GM18505 (cell line): Measurements from ENCODE around the gene NPTX1.
A peak's percentile ranks its signal among the peaks of the same experiment; 100 is the strongest.

Experiments
- ATAC-seq: cut with Tn5 transposase; IDR thresholded peaks from one replicate; pipeline ENCODE4 v1.9.1; 2021; ENCODE audit not compliant: unreplicated experiment
- POLR2A ChIP-seq: IDR thresholded peaks from 4 replicates; pipeline ENCODE4 v1.6.1; 2011; ENCODE audit warnings: borderline replicate concordance; ENCODE audit not compliant: insufficient read depth, insufficient read length; ENCODE audit errors: extremely low read depth

NPTX1 gene

DNA sequence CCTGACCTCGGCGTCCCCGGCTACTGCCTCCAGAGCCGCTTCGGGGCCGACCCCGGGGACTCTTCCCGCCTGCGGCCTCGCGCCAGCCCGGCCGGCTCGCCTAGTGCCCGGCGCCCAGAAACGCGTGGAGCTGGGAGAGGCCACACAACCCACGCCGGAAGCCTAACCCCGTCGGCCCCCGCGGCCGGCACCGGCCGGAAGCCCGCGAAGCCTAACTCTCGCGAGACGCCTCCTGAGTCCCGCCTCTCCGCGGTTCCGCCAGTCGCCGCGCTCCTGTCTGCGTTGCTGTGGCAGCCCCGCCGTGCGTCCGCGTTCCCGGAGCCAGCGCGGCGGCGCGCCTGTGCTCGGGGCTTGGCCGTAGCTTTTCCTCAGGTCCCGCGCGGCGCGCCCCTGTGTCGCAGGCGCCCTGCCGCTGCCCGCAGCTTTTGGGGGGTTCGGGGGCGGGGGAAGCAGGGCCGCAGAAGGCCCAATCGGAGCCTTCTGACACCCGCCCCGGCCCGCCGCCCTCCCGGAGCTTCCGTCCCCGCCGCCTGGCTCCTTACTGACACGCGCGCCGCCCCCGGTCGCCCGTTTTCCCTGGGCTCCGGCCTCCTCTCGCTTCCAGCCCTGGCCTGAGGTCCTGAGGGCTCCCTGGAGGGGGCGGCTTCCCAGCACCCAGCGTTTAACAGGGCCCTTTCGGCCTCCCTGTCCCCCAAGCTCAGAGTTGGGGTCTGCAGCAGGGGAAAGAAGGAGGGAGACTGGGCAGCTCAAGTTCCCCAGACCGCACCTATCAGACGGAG is 21.7 kb downstream of the NPTX1 start:
- peak; percentile 84 for TF ChIP-seq POLR2A

DNA sequence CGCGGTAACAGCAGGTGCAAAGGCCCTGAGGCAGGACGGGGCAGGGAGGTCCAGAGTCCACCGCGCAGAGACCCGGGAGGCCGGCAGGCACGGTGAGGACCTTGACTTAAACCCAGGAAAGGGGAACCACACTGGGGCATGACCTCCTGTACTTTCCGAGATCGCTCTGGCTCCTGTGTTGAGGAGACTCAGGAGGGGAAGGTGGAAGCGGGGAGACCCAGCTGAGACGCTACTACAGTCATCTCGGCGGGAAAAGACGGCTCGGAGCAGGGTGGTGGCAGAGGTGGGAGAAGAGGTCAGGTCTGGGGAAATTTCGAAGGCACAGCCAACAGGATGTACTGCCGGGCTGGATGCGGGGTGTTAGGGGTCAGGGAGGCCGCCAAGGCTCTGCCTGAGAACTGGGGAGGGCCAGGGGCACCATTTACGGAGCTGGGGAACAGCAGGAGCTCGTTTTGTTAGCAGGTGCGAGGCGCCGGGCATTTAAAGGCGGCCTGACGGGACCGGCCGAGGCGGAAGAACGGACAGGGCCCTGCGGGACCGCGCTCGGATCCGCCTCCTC is 22.3 kb downstream of the NPTX1 start:
- no peak for ATAC-seq
- no peak for TF ChIP-seq POLR2A

More for the DNA sequence above, 21.7 kb downstream of the NPTX1 start:
- peak; percentile 82 for ATAC-seq

DNA sequence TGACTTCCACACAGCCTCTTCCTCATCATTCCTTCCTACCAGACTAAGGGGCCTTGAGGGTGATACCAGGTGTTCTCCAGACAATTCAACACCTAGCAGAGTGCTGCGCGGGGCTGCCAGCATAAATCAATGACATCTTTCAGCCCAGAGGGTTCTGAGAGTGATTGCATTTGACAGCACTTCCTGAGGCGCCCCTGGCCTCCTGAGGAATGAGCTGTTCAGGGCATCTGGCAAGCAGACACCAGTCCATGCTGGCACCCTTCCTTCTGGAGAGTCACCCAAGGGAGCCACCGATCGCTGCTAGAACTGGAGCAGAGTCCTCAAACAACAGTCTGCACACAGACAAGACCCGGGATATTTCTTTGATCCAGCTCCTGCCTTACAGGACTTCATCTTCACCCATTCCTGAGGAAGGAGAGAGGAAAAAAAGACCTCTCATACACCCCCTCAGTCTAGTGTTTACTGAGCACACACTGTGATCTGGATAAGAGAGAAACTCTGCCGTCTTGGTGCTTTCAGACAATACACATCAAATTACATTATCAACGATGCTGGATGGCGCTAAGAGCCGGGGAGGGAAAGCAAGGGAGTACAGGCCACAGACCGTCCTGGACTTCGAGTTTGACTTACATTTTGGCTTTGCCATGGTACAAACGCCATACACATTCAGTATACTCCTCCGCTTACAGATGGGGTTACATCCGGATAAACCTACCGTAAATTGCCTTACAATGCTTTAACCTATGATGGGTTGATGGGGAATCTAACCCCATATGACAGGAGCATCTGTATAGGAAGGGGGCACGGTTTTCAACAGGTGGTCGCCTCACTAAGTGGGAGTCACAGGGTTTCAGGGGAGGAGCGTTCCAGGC is 23.0 kb downstream of the NPTX1 start:
- no peak for ATAC-seq
- no peak for TF ChIP-seq POLR2A

DNA sequence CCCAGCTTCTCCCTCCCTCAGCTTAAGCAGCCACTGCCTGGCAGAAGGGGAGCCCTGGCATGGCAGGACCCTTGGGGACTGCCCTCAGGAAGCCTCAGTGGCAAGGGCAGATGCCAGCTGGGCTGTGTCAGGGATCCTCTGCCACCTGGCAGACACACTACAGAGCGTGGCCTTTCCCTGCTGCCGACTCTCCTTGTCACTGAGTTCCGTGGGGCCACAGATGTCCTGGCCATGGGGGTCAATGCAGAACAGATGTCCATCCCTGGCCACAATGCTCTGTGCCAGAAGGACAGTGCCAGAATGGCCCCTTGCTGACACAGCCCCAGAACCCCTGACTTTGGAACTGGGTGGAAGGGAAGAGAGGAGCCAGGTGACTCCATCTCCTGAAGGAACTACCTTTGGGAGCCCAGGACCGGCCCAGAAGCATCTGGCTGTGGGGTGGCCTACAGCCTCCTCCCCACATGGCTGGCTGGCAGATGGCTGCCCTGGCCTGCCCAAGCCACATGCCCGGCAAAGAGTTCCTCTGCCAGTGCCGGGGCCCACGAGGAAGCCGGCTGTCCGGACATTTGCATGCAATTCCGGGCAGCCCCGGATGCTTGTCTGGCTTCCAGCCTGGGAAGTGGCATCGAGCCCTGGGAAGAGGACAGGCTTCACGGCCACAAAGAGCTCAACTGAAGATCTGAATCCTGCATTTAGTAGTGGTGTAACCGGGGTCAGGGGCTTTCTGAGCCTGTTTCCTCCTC is 24.1 kb downstream of the NPTX1 start:
- ATAC-seq: no peak
- TF ChIP-seq POLR2A: no peak

DNA sequence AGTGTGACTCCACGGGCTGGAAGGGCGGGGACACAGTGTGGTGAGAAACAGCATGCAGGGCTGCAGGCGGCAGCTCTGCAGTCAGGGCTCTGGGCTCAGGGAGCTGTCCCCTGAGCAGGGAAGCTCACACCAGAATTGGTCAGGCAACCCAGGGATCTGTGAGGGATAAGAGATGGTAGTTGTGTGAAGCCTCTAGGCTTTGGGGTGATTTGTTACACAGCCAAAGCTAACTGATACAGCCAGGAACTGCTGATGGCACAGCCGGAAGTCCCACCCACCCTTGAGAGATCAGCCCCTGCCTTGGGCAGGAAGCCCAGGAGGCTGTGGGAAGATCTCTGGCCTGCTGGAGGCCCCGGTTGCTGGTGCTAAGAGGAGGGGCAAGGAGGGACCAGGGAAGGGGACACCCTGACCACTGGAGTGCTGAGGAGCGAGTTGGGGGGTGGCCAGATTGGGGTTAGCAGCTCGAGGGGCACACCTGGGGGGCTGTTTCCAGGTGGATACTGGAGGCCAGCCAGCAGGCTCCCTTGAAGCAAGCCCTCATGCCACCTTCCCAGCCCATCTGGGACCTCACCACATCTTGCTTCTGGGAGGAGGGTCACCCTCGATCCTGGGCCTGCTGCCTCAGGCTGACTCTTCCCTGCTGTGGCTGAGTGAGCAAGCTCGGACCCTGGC is 25.2 kb downstream of the NPTX1 start:
- no peak for TF ChIP-seq POLR2A
- ATAC-seq: no peak

DNA sequence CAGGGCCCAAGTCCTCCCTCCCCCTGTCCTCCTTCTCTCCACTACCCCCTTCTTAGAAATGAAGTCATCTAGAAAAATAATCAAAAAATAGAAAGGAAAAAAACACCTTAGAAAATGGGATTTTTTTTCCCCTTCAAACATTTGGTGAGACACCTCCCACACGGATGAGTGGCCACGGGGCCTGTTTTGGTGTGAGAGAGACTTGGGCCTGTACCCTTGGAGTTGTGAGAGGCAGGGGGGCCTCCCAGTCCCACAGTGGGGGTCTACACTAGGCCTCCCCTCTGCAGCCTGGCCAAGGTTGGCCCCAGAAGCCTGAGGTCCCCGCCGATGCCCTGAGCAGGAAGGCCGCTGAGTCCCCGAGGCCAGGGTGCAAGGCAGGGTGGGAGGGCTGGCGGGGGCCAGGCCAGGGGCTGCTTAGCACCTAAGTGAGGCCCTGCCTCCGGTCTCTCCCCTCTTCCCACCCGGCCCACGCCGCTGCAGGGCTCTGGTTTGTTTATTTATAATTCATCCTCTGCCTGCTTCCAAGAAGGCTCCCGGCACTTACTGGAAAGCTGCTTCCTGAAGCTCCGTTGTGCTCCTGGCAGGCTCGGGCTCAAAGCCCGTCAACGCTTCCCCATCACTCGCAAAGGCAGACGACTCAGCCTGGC is 26.4 kb downstream of the NPTX1 start:
- no peak for ATAC-seq
- TF ChIP-seq POLR2A: no peak

DNA sequence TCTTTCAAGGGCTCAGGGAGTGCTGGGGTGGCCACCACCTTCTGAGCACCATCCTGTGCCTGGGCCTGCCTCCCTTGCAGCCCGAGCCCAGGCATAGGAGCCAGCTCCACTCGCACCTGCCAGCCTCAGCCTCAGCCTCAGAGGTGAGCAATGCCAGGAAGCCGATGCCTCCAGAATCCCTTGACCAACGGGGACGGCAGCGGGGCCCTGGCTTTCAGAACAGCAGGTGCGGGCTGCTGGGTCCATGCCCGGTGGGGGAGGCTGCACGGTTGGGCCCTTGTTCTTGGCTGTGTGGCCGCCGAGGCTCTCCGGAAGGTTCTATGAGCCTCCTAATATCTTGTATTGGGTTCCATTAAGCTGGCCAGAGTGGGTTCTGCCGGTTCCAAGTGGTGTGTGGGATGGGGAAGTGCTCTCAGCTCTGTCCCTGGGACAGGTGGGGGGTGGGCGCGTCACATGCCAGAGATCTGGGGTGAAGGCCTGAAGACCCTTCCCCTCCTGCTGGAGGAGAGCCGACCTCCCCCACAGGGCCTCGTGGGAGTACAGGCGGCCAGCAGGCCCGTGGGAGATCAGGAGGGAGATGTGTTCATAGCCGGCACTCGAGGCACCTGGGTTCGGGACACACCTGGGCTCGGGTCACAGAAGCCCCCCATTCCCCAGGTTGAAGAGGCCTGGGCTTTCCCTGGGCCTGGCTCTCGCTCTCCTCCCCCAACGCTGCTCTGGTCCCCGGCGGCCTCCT is 27.0 kb downstream of the NPTX1 start:
- TF ChIP-seq POLR2A: no peak
- ATAC-seq: no peak

DNA sequence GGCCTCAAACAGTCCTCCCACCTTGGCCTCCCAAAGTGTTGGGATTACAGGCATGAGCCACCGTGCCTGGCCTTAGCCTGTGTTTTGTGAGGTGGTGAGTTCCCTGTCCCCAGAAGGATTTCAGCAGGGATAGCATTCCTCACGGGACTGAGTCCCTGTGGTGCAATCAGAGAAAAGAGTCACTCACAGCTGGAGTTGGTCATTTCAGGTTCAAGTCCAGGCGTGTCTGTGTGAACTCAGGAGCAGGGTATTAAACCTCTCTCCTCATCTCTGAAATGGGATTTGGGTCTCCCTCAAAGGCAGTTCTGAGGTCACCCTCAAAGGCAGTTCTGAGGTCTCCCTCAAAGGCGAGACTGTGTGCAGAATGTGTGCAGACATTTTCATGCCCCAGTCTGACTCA is 28.6 kb downstream of the NPTX1 start:
- TF ChIP-seq POLR2A: no peak
- no peak for ATAC-seq

DNA sequence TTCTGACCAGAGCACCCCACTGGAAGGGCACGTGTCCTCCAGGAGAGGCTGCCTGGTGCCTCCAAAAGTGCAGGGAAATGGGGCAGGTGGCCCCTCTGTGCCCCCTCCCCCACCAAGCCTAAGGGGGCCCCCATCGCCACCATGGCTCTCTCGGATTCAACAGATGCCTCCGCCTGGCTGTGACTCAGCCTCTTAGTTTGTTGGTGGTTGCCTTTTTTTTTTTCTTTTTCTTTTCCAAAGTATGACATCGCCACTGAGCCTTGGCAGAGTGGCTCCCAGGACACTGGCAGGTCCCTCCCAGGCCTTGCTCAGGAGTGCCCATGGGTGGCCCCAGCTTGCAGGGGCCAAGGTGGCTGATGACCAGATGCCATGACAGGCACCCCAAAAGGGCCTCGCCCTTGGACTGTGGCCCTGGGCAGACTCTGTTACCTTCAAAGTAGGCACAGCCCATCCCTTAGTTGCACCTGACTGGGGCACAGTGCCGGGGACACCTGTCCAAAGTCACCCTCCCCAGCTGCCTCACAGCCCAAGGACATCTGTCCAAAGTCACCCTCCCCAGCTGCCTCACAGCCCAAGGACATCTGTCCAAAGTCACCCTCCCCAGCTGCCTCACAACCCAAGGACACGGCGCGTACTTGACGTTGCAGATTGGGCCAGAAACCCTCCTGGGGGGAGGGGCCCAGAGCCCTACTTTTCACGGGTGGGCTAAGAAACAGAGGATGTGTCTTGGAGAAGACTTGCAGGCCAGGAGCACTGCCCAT is 29.6 kb downstream of the NPTX1 start:
- ATAC-seq: no peak

DNA sequence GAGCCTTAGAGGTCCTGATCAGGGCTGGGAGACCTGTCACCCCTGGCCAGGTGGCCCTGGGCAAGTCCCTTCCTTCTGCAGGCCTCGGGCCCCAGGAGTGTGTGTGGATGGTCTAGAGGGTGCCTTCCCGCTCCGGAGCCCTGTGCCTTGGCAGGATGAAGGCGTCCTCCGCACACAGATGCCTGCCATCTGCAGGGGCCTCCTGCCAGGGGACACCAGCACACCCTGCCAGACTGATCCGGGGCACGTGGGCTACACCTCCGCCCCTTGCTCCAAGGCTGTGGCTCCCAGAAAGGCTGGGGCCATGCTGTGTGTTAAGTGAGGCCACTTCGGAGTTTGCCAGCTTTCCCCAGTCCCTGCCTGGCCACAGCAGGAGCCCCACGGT is 30.7 kb downstream of the NPTX1 start:
- ATAC-seq: no peak
- TF ChIP-seq POLR2A: no peak

More for the DNA sequence above, 29.6 kb downstream of the NPTX1 start:
- no peak for TF ChIP-seq POLR2A
